Ovary (tissue), 3 donors: ENCODE results near the gene SLC10A2.

ENCODE experiments used
- EP300 ChIP-seq: sonication (generic); formaldehyde crosslinking; IDR thresholded peaks from one replicate; pipeline ENCODE4 v1.6.1; 2017; ENCODE audit warnings: antibody characterized with exemption
- POLR2A ChIP-seq: fragments of 450-650 bp; IDR thresholded peaks from one replicate; pipeline ENCODE4 v1.6.1; 2017; ENCODE audit warnings: antibody characterized with exemption, mild to moderate bottlenecking, moderate library complexity
- TF ChIP-seq, protein P1 (sequence below), 3 donors: fragments of 450-650 bp in 2 of 3; fragments of 200-600 bp in 1 of 3; IDR thresholded peaks; one replicate each; pipeline versions ENCODE4 v1.5.1 to v1.8.0; 2016 to 2022; ENCODE audit warnings: antibody characterized with exemption in 3 of 3, mild to moderate bottlenecking in 1 of 3
- donor health status: DM: no; HTN: no; CAD: no.

DNA sequence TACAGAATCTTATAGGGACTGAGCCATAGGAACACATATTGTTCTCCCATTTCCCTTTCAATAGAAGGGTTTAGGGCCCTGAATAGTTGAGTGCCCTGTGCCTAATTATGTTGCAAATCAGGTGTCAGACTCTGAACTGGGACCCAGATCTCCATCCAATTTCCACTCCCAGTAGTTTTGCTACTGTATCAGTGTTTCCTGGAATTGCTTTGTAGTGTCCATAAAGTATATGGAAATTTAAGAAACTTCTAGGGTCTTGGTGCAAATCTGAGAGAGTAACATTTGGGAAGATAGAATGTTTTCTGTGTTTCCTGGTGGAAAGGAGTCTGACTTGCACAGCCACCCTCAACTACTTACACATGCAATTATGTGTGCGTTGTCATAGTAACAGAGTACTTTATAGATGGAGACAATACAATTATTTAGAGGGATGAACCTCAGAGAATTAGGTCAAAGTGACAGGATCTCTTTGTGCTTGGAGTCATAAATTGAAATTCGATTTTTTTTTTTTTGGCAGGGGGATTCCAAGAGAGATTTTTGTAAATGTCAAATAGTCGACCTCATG is 646 bp upstream of the SLC10A2 start:
- TF ChIP-seq EP300 (no peak), POLR2A (no peak)
- TF ChIP-seq, protein P1, sequence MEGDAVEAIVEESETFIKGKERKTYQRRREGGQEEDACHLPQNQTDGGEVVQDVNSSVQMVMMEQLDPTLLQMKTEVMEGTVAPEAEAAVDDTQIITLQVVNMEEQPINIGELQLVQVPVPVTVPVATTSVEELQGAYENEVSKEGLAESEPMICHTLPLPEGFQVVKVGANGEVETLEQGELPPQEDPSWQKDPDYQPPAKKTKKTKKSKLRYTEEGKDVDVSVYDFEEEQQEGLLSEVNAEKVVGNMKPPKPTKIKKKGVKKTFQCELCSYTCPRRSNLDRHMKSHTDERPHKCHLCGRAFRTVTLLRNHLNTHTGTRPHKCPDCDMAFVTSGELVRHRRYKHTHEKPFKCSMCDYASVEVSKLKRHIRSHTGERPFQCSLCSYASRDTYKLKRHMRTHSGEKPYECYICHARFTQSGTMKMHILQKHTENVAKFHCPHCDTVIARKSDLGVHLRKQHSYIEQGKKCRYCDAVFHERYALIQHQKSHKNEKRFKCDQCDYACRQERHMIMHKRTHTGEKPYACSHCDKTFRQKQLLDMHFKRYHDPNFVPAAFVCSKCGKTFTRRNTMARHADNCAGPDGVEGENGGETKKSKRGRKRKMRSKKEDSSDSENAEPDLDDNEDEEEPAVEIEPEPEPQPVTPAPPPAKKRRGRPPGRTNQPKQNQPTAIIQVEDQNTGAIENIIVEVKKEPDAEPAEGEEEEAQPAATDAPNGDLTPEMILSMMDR (IDR thresholded peaks at IDR 0.05) = no peak
